Measurements from ENCODE around the gene CDH13.

GRCh38 chr16:82895843-82896242 lies 269.1 kb downstream of the CDH13 start:
- TF ChIP-seq EZH2phosphoT487 (IDR thresholded peaks at IDR 0.05; ENCODE audit: unreplicated experiment), result no peak
- TF ChIP-seq CTCF (conservative IDR thresholded peaks at IDR 0.05; ENCODE audit: low read depth in 2 of 2), result no peak
- TF ChIP-seq REST (IDR thresholded peaks at IDR 0.05; ENCODE audit: unreplicated experiment), result no peak
- no peak for TF ChIP-seq POLR2AphosphoS5 (IDR thresholded peaks at IDR 0.05; ENCODE audit: low read depth)
- no peak for TF ChIP-seq EZH2 (IDR thresholded peaks at IDR 0.05; ENCODE audit: low read depth, unreplicated experiment)
- TF ChIP-seq STAT1 (IDR thresholded peaks at IDR 0.05; ENCODE audit: unreplicated experiment), result no peak
- no peak for TF ChIP-seq ETS1 (IDR thresholded peaks at IDR 0.05)
- no peak for TF ChIP-seq JUNB (IDR thresholded peaks at IDR 0.05; ENCODE audit: unreplicated experiment)
- TF ChIP-seq ZNF331 (CRISPR knock-in tag; IDR thresholded peaks at IDR 0.05; ENCODE audit: low read depth), result no peak

All from GM23338 (cell line).